GM18498 (cell line): ENCODE data around the gene LCE2A.
"Not testable (repeated sequence)": the region's sequence is repeated elsewhere in the genome, so short reads cannot be mapped to it uniquely, and the experiment has no call there.

Source experiments
- ATAC-seq: cut with Tn5 transposase; IDR thresholded peaks from one replicate; pipeline ENCODE4 v1.9.1; 2021; ENCODE audit warnings: mild to moderate bottlenecking, moderate library complexity; ENCODE audit not compliant: unreplicated experiment

Gene LCE2A

GRCh38 chr1:152697701-152698600 is at the start of gene LCE2A:
LCE2A (plus strand) TSS chr1:152698345; CDS start chr1:152698902, 557 bp downstream.
- no peak for ATAC-seq

- ATAC-seq, result no peak
Observed at GRCh38 chr1:152654110-152654509, 44.0 kb upstream of the LCE2A start.

GRCh38 chr1:152656459-152656858 is 41.7 kb upstream of the LCE2A start:
- ATAC-seq, result no peak

GRCh38 chr1:152657677-152658076 is 40.5 kb upstream of the LCE2A start:
- ATAC-seq, result no peak

- ATAC-seq, result no peak
Observed at GRCh38 chr1:152658649-152659048, 39.5 kb upstream of the LCE2A start.

- no peak for ATAC-seq
Observed at GRCh38 chr1:152663098-152663497, 35.0 kb upstream of the LCE2A start, which contains the start of gene LCE2D. LCE2D (plus strand) TSS chr1:152663380; CDS start chr1:152664106, 726 bp downstream.

- ATAC-seq, result not testable (repeated sequence)
Observed at GRCh38 chr1:152666171-152666570, 32.0 kb upstream of the LCE2A start.

- no peak for ATAC-seq
Observed at GRCh38 chr1:152667648-152668047, 30.5 kb upstream of the LCE2A start.

GRCh38 chr1:152673016-152673415 is 25.1 kb upstream of the LCE2A start:
- no peak for ATAC-seq

- not testable (repeated sequence) for ATAC-seq
Observed at GRCh38 chr1:152674983-152675382, 23.2 kb upstream of the LCE2A start, which contains the start of gene LCE2C. LCE2C (plus strand) TSS chr1:152675279; CDS start chr1:152676016, 737 bp downstream.

GRCh38 chr1:152679459-152679858 is 18.7 kb upstream of the LCE2A start:
- ATAC-seq, result no peak

- ATAC-seq, result no peak
Observed at GRCh38 chr1:152681616-152682015, 16.5 kb upstream of the LCE2A start.

- no peak for ATAC-seq
Observed at GRCh38 chr1:152683846-152684245, 14.3 kb upstream of the LCE2A start.

GRCh38 chr1:152685823-152686222 is 12.3 kb upstream of the LCE2A start, which contains the start of gene LCE2B:
LCE2B (plus strand) TSS chr1:152686123; CDS start chr1:152686844, 721 bp downstream.
- ATAC-seq, result not testable (repeated sequence)

- ATAC-seq, result no peak
Observed at GRCh38 chr1:152699746-152700145, 1.6 kb downstream of the LCE2A start.

- no peak for ATAC-seq
Observed at GRCh38 chr1:152707860-152708259, 9.7 kb downstream of the LCE2A start, which contains the start of gene LCE4A. LCE4A (plus strand) TSS chr1:152708160; CDS start chr1:152709076, 916 bp downstream.

GRCh38 chr1:152718238-152718637 is 20.1 kb downstream of the LCE2A start:
- no peak for ATAC-seq

GRCh38 chr1:152725261-152725660 is 27.1 kb downstream of the LCE2A start:
- ATAC-seq, result no peak

- no peak for ATAC-seq
Observed at GRCh38 chr1:152728986-152729385, 30.8 kb downstream of the LCE2A start.

GRCh38 chr1:152735648-152736047 is 37.5 kb downstream of the LCE2A start:
- no peak for ATAC-seq

- ATAC-seq, result no peak
Observed at GRCh38 chr1:152737997-152738396, 39.9 kb downstream of the LCE2A start.

- ATAC-seq, result no peak
Observed at GRCh38 chr1:152739841-152740240, 41.7 kb downstream of the LCE2A start.
